H1 (cell line): Measurements from ENCODE around the gene ESPNL. TPM values are rescaled to one million over a fixed set of nuclear protein-coding genes. Genes with fewer than 3 reads are reported as not detected.

Source experiments
- CTCF ChIA-PET: fragments of 300-600 bp; sonication (Branson Sonifier 250); formaldehyde crosslinking; loops from one replicate; lab custom pipeline; 2021; ENCODE audit not compliant: partially characterized antibody; lab: Charles Lee
- POLR2A ChIA-PET: fragments of 300-600 bp; sonication (Branson Sonifier 250); formaldehyde crosslinking; loops from one replicate; lab custom pipeline; 2021; ENCODE audit warnings: inconsistent platforms; ENCODE audit not compliant: partially characterized antibody; lab: Charles Lee
- DNase-seq, 2 experiments: peaks; one replicate each; pipeline versions ENCODE4 v3.0.0 to v3.0.0-alpha.2; 2010 to 2022; ENCODE audit warnings: low spot score in 2 of 2, low read depth in 1 of 2, mixed read lengths in 1 of 2
- FAIRE-seq: peaks from 2 replicates; lab custom pipeline; 2011; peaks lifted over from hg19 to GRCh38; lab: Jason Lieb, UNC
- H2AFZ ChIP-seq: 2 replicates; pipeline ENCODE4 v1.8.1; 2012; ENCODE audit warnings: low read length, inconsistent platforms
- H2AK5ac ChIP-seq: 2 replicates; pipeline ENCODE4 v1.6.1; 2013; ENCODE audit warnings: low read depth, low read length
- H2BK120ac ChIP-seq: replicated peaks from 2 replicates; pipeline ENCODE3; 2013; ENCODE audit warnings: low read depth, low read length, inconsistent platforms
- H2BK12ac ChIP-seq: 2 replicates; pipeline ENCODE4 v1.6.1; 2013; ENCODE audit warnings: low read depth, low read length
- H2BK15ac ChIP-seq: 2 replicates; pipeline ENCODE4 v1.6.1; 2013; ENCODE audit warnings: low read length
- H2BK20ac ChIP-seq: 2 replicates; pipeline ENCODE4 v1.6.1; 2013; ENCODE audit warnings: low read length
- H2BK5ac ChIP-seq: 2 replicates; pipeline ENCODE4 v1.6.1; 2013; ENCODE audit warnings: low read depth, low read length
- H3K14ac ChIP-seq: 2 replicates; pipeline ENCODE4 v1.6.1; 2013; ENCODE audit warnings: inconsistent platforms; ENCODE audit not compliant: insufficient read length
- H3K18ac ChIP-seq: 2 replicates; pipeline ENCODE4 v1.6.1; 2013; ENCODE audit warnings: low read length; ENCODE audit errors: extremely low read depth
- H3K23ac ChIP-seq: 2 replicates; pipeline ENCODE4 v1.6.1; 2013; ENCODE audit warnings: inconsistent platforms; ENCODE audit not compliant: insufficient read length
- H3K23me2 ChIP-seq: 2 replicates; pipeline ENCODE4 v1.6.1; 2013; ENCODE audit warnings: low read depth, low read length
- H3K27ac ChIP-seq: 2 replicates; pipeline ENCODE4 v1.6.1; 2011; ENCODE audit warnings: low read depth, low read length, inconsistent platforms
- H3K27me3 ChIP-seq, 4 experiments: replicated peaks in 1 of 4; 1 replicate in 1 of 4; 2 replicates in 3 of 4; pipeline versions ENCODE4 v1.6.1 to v1.8.1; 2011 to 2013; ENCODE audit warnings: low read length in 3 of 4, mild to moderate bottlenecking in 3 of 4, inconsistent platforms in 2 of 4, mixed read lengths in 2 of 4, moderate library complexity in 1 of 4; ENCODE audit not compliant: control insufficient read depth in 3 of 4, insufficient read depth in 3 of 4; ENCODE audit errors: extremely low read depth in 1 of 4
- H3K36me3 ChIP-seq, 4 experiments: 2 replicates each; pipeline versions ENCODE4 v1.6.1 to v1.8.1; 2011 to 2013; ENCODE audit warnings: mild to moderate bottlenecking in 4 of 4, low read length in 3 of 4, moderate library complexity in 2 of 4, control low read depth in 1 of 4, inconsistent platforms in 1 of 4; ENCODE audit not compliant: insufficient read depth in 4 of 4, control insufficient read depth in 2 of 4
- H3K4ac ChIP-seq: replicated peaks from 2 replicates; pipeline ENCODE3; 2013; ENCODE audit warnings: low read length, low read depth, mixed read lengths, inconsistent platforms; ENCODE audit not compliant: insufficient read length
- H3K4me1 ChIP-seq, 4 experiments: replicated peaks in 1 of 4; 1 replicate in 1 of 4; 2 replicates in 3 of 4; pipeline versions ENCODE4 v1.6.1 to v1.8.1; 2011 to 2013; ENCODE audit warnings: low read length in 3 of 4, inconsistent platforms in 2 of 4, mixed read lengths in 1 of 4; ENCODE audit not compliant: insufficient read depth in 4 of 4, control insufficient read depth in 3 of 4
- H3K4me2 ChIP-seq, 2 experiments: 2 replicates each; pipeline versions ENCODE4 v1.6.1 to v1.8.1; 2011 to 2013; ENCODE audit warnings: low read depth in 2 of 2, low read length in 2 of 2, control low read depth in 1 of 2, inconsistent platforms in 1 of 2, mild to moderate bottlenecking in 1 of 2; ENCODE audit not compliant: insufficient read depth in 1 of 2
- H3K4me3 ChIP-seq, 4 experiments: fragments of 200-600, 300-600 bp in 1 of 4; sonication (generic), shearing (Covaris generic), sonication (Bioruptor Twin) in 1 of 4; 2 replicates each; pipeline versions ENCODE4 v1.5.1 to v1.8.1; 2011 to 2016; ENCODE audit warnings: low read length in 4 of 4, low read depth in 3 of 4, control low read depth in 2 of 4, inconsistent platforms in 2 of 4, mild to moderate bottlenecking in 2 of 4, mixed read lengths in 1 of 4, moderate library complexity in 1 of 4; ENCODE audit not compliant: insufficient read depth in 2 of 4; ENCODE audit errors: extremely low read depth in 1 of 4
- H3K56ac ChIP-seq: replicated peaks from 2 replicates; pipeline ENCODE3; 2013; ENCODE audit warnings: low read depth, mild to moderate bottlenecking, mixed read lengths, low read length, inconsistent platforms; ENCODE audit not compliant: insufficient read length
- H3K79me1 ChIP-seq: 2 replicates; pipeline ENCODE4 v1.6.1; 2013; ENCODE audit warnings: low read depth, low read length, control low read depth
- H3K79me2 ChIP-seq, 2 experiments: 2 replicates each; pipeline versions ENCODE4 v1.6.1 to v1.8.1; 2012 to 2013; ENCODE audit warnings: low read length in 2 of 2, mild to moderate bottlenecking in 2 of 2, inconsistent platforms in 1 of 2; ENCODE audit not compliant: insufficient read depth in 2 of 2, control insufficient read depth in 1 of 2
- H3K9ac ChIP-seq, 4 experiments: replicated peaks in 1 of 4; 1 replicate in 1 of 4; 2 replicates in 3 of 4; pipeline versions ENCODE4 v1.6.1 to v1.8.1; 2011 to 2013; ENCODE audit warnings: low read depth in 3 of 4, low read length in 3 of 4, control low read depth in 2 of 4, mild to moderate bottlenecking in 2 of 4, moderate library complexity in 2 of 4, inconsistent platforms in 1 of 4; ENCODE audit errors: extremely low read depth in 1 of 4
- H3K9me3 ChIP-seq, 2 experiments: 2 replicates each; pipeline versions ENCODE4 v1.6.1 to v1.8.1; 2012 to 2013; ENCODE audit warnings: mild to moderate bottlenecking in 2 of 2, moderate library complexity in 2 of 2, control low read depth in 1 of 2, inconsistent platforms in 1 of 2, low read depth in 1 of 2, low read length in 1 of 2, mixed read lengths in 1 of 2; ENCODE audit not compliant: insufficient read depth in 2 of 2
- H4K20me1 ChIP-seq, 2 experiments: replicated peaks in 1 of 2; 2 replicates each; pipeline versions ENCODE3 to v1.8.1; 2011 to 2013; ENCODE audit warnings: inconsistent platforms in 2 of 2, low read length in 2 of 2, mild to moderate bottlenecking in 1 of 2; ENCODE audit not compliant: insufficient read depth in 2 of 2, control insufficient read depth in 1 of 2
- H4K5ac ChIP-seq: 2 replicates; pipeline ENCODE4 v1.6.1; 2013; ENCODE audit warnings: low read length, low read depth, mixed read lengths, inconsistent platforms; ENCODE audit not compliant: insufficient read length
- H4K8ac ChIP-seq: 2 replicates; pipeline ENCODE4 v1.8.0; 2013; ENCODE audit warnings: mild to moderate bottlenecking, moderate library complexity, low read length, inconsistent platforms; ENCODE audit not compliant: insufficient read depth; ENCODE audit errors: extremely low read depth
- H4K91ac ChIP-seq: replicated peaks from 2 replicates; pipeline ENCODE3; 2013; ENCODE audit warnings: low read length, mixed read lengths, inconsistent platforms; ENCODE audit not compliant: insufficient read length
- CBX8 ChIP-seq: fragments of 300-800, 300-1000 bp; sonication (generic); IDR thresholded peaks from 2 replicates; pipeline ENCODE4 v1.7.1; 2016; ENCODE audit warnings: low read depth, low read length, borderline replicate concordance
- CEBPB ChIP-seq: IDR thresholded peaks from 2 replicates; pipeline ENCODE4 v1.6.1; 2012; ENCODE audit warnings: low read depth, low read length
- CREB1 ChIP-seq: IDR thresholded peaks from 2 replicates; pipeline ENCODE4 v1.6.1; 2012; ENCODE audit warnings: inconsistent platforms
- GABPA ChIP-seq: IDR thresholded peaks from 2 replicates; pipeline ENCODE4 v1.6.1; 2011; ENCODE audit warnings: mild to moderate bottlenecking, low read length, moderate library complexity, borderline replicate concordance; ENCODE audit not compliant: insufficient read depth
- KDM5A ChIP-seq: fragments of 200-600 bp; IDR thresholded peaks from 2 replicates; pipeline ENCODE4 v1.7.1; 2012; ENCODE audit warnings: mild to moderate bottlenecking, low read length, inconsistent platforms, mixed read lengths
- POU5F1 ChIP-seq: IDR thresholded peaks from 2 replicates; pipeline ENCODE4 v1.6.1; 2011; ENCODE audit warnings: low read depth, mild to moderate bottlenecking, low read length, moderate library complexity
- SIX5 ChIP-seq: IDR thresholded peaks from 2 replicates; pipeline ENCODE4 v1.6.1; 2011; ENCODE audit warnings: mild to moderate bottlenecking, low read depth, low read length
- WGBS, 2 experiments: shearing (Covaris generic) in 1 of 2; methylation state at CpG; one replicate each; pipeline versions ENCODE4 v1.1.6 to v1.1.7; 2013 to 2015; ENCODE audit warnings: low lambda C conversion rate in 2 of 2, mixed read lengths in 2 of 2, inconsistent platforms in 1 of 2, low coverage in 1 of 2, missing lambda C conversion rate in 1 of 2; ENCODE audit not compliant: insufficient replicate concordance in 2 of 2, insufficient coverage in 1 of 2, insufficient read length in 1 of 2; ENCODE audit errors: extremely low coverage in 1 of 2, missing lambda C conversion rate in 1 of 2; 5-methylcytosine and 5-hydroxymethylcytosine counted together
- polyA plus RNA-seq, 7 experiments: library from polyadenylated mRNA; depleted of rRNA in 3 of 7; stranded (reverse) in 5 of 7; unstranded in 2 of 7; fragments of >200 nt in 5 of 7; fragments of 200-250 nt in 2 of 7; gene quantifications; 1 replicate in 5 of 7; 2 replicates in 1 of 7; 4 replicates in 1 of 7; pipeline versions ENCODE4 v1.2.1 to v1.2.3, GENCODE V29; 2011 to 2013; ENCODE audit warnings: missing spikeins in 2 of 7, mixed read lengths in 2 of 7
- total RNA-seq: library from RNA; stranded (reverse); fragmentation: NEBNext Ultra II Directional; extraction: Animal tissue kit (Norgen Biotek cat#: 25700); gene quantifications from 2 replicates; pipeline ENCODE4 v1.2.1, GENCODE V29; 2021

The ESPNL gene
- total and polyA plus RNA-seq, 2 of the 8 experiments (the other 6 are each of a cell fraction or from before 2014, with no cell fraction given), result 0.68 to 1.3 TPM

- Histone ChIP-seq H3K56ac (no peak overlapping the region), H3K4me2 (no peak overlapping the region), H3K27me3 (no peaks in the 10 kb centered on the region), H2AK5ac (no peak overlapping the region), H4K8ac (no peak overlapping the region), H3K4me3 (no peak overlapping the region), H3K4ac (no peak overlapping the region), H3K27ac (no peak overlapping the region), H2BK5ac (no peak overlapping the region), H3K18ac (no peak overlapping the region), H3K9me3 (no peaks in the 10 kb centered on the region), H3K79me2 (no peaks in the 10 kb centered on the region), H2BK120ac (no peak overlapping the region), H4K5ac (no peak overlapping the region), H2BK15ac (no peak overlapping the region), H2BK12ac (no peak overlapping the region), H3K14ac (no peak overlapping the region), H3K23ac (no peak overlapping the region), H3K9ac (no peak overlapping the region), H4K20me1 (peaks cover 3 to 5% of the 10 kb centered on the region in 2 experiments), H3K79me1 (0 out of 2 replicates have a peak, but pooled peaks cover 2% of the 10 kb centered on the region), H3K36me3 (peaks cover 26 to 87% (median 57%) of the 10 kb centered on the region in 4 experiments), H4K91ac (no peak overlapping the region), H3K4me1 (no peaks in the 10 kb centered on the region), H2AFZ (no peak overlapping the region), H2BK20ac (no peak overlapping the region), H3K23me2 (no peaks in the 10 kb centered on the region)
- POLR2A ChIA-PET, result no interaction called here
- FAIRE-seq, result no peak
- 92% methylated on average over 6 of the region's 6 CpGs; no CpG with 5 or more reads in 1 of the 2 experiments for WGBS, 2 experiments
- TF ChIP-seq POU5F1, result no peak
- TF ChIP-seq CBX8, result no peak
- no peak for TF ChIP-seq SIX5
- TF ChIP-seq CREB1, result no peak
- no peak for TF ChIP-seq GABPA
- TF ChIP-seq CEBPB, result no peak
- no peak for TF ChIP-seq KDM5A
- no peak for DNase-seq
- CTCF ChIA-PET, result no interaction called here
Measured at GRCh38 chr2:238182362-238182761, 82.2 kb downstream of the ESPNL start.
